H1 (cell line): Measurements from ENCODE around the gene HABP2. TPM values are rescaled to one million over a fixed set of nuclear protein-coding genes. Genes with fewer than 3 reads are reported as not detected.

ENCODE experiments used
- CTCF ChIA-PET: fragments of 300-600 bp; sonication (Branson Sonifier 250); formaldehyde crosslinking; loops from one replicate; lab custom pipeline; 2021; ENCODE audit not compliant: partially characterized antibody; lab: Charles Lee
- POLR2A ChIA-PET: fragments of 300-600 bp; sonication (Branson Sonifier 250); formaldehyde crosslinking; loops from one replicate; lab custom pipeline; 2021; ENCODE audit warnings: inconsistent platforms; ENCODE audit not compliant: partially characterized antibody; lab: Charles Lee
- DNase-seq, 2 experiments: peaks; one replicate each; pipeline versions ENCODE4 v3.0.0 to v3.0.0-alpha.2; 2010 to 2022; ENCODE audit warnings: low spot score in 2 of 2, low read depth in 1 of 2, mixed read lengths in 1 of 2
- FAIRE-seq: peaks from 2 replicates; lab custom pipeline; 2011; peaks lifted over from hg19 to GRCh38; lab: Jason Lieb, UNC
- H2AFZ ChIP-seq: 2 replicates; pipeline ENCODE4 v1.8.1; 2012; ENCODE audit warnings: low read length, inconsistent platforms
- H2AK5ac ChIP-seq: 2 replicates; pipeline ENCODE4 v1.6.1; 2013; ENCODE audit warnings: low read depth, low read length
- H2BK120ac ChIP-seq: replicated peaks from 2 replicates; pipeline ENCODE3; 2013; ENCODE audit warnings: low read depth, low read length, inconsistent platforms
- H2BK12ac ChIP-seq: 2 replicates; pipeline ENCODE4 v1.6.1; 2013; ENCODE audit warnings: low read depth, low read length
- H2BK15ac ChIP-seq: 2 replicates; pipeline ENCODE4 v1.6.1; 2013; ENCODE audit warnings: low read length
- H2BK20ac ChIP-seq: 2 replicates; pipeline ENCODE4 v1.6.1; 2013; ENCODE audit warnings: low read length
- H2BK5ac ChIP-seq: 2 replicates; pipeline ENCODE4 v1.6.1; 2013; ENCODE audit warnings: low read depth, low read length
- H3K14ac ChIP-seq: 2 replicates; pipeline ENCODE4 v1.6.1; 2013; ENCODE audit warnings: inconsistent platforms; ENCODE audit not compliant: insufficient read length
- H3K18ac ChIP-seq: 2 replicates; pipeline ENCODE4 v1.6.1; 2013; ENCODE audit warnings: low read length; ENCODE audit errors: extremely low read depth
- H3K23ac ChIP-seq: 2 replicates; pipeline ENCODE4 v1.6.1; 2013; ENCODE audit warnings: inconsistent platforms; ENCODE audit not compliant: insufficient read length
- H3K23me2 ChIP-seq: 2 replicates; pipeline ENCODE4 v1.6.1; 2013; ENCODE audit warnings: low read depth, low read length
- H3K27ac ChIP-seq: 2 replicates; pipeline ENCODE4 v1.6.1; 2011; ENCODE audit warnings: low read depth, low read length, inconsistent platforms
- H3K27me3 ChIP-seq, 4 experiments: replicated peaks in 1 of 4; 1 replicate in 1 of 4; 2 replicates in 3 of 4; pipeline versions ENCODE4 v1.6.1 to v1.8.1; 2011 to 2013; ENCODE audit warnings: low read length in 3 of 4, mild to moderate bottlenecking in 3 of 4, inconsistent platforms in 2 of 4, mixed read lengths in 2 of 4, moderate library complexity in 1 of 4; ENCODE audit not compliant: control insufficient read depth in 3 of 4, insufficient read depth in 3 of 4; ENCODE audit errors: extremely low read depth in 1 of 4
- H3K36me3 ChIP-seq, 4 experiments: 2 replicates each; pipeline versions ENCODE4 v1.6.1 to v1.8.1; 2011 to 2013; ENCODE audit warnings: mild to moderate bottlenecking in 4 of 4, low read length in 3 of 4, moderate library complexity in 2 of 4, control low read depth in 1 of 4, inconsistent platforms in 1 of 4; ENCODE audit not compliant: insufficient read depth in 4 of 4, control insufficient read depth in 2 of 4
- H3K4ac ChIP-seq: replicated peaks from 2 replicates; pipeline ENCODE3; 2013; ENCODE audit warnings: low read length, low read depth, mixed read lengths, inconsistent platforms; ENCODE audit not compliant: insufficient read length
- H3K4me1 ChIP-seq, 4 experiments: replicated peaks in 1 of 4; 1 replicate in 1 of 4; 2 replicates in 3 of 4; pipeline versions ENCODE4 v1.6.1 to v1.8.1; 2011 to 2013; ENCODE audit warnings: low read length in 3 of 4, inconsistent platforms in 2 of 4, mixed read lengths in 1 of 4; ENCODE audit not compliant: insufficient read depth in 4 of 4, control insufficient read depth in 3 of 4
- H3K4me2 ChIP-seq, 2 experiments: 2 replicates each; pipeline versions ENCODE4 v1.6.1 to v1.8.1; 2011 to 2013; ENCODE audit warnings: low read depth in 2 of 2, low read length in 2 of 2, control low read depth in 1 of 2, inconsistent platforms in 1 of 2, mild to moderate bottlenecking in 1 of 2; ENCODE audit not compliant: insufficient read depth in 1 of 2
- H3K4me3 ChIP-seq, 4 experiments: fragments of 200-600, 300-600 bp in 1 of 4; sonication (generic), shearing (Covaris generic), sonication (Bioruptor Twin) in 1 of 4; 2 replicates each; pipeline versions ENCODE4 v1.5.1 to v1.8.1; 2011 to 2016; ENCODE audit warnings: low read length in 4 of 4, low read depth in 3 of 4, control low read depth in 2 of 4, inconsistent platforms in 2 of 4, mild to moderate bottlenecking in 2 of 4, mixed read lengths in 1 of 4, moderate library complexity in 1 of 4; ENCODE audit not compliant: insufficient read depth in 2 of 4; ENCODE audit errors: extremely low read depth in 1 of 4
- H3K56ac ChIP-seq: replicated peaks from 2 replicates; pipeline ENCODE3; 2013; ENCODE audit warnings: low read depth, mild to moderate bottlenecking, mixed read lengths, low read length, inconsistent platforms; ENCODE audit not compliant: insufficient read length
- H3K79me1 ChIP-seq: 2 replicates; pipeline ENCODE4 v1.6.1; 2013; ENCODE audit warnings: low read depth, low read length, control low read depth
- H3K79me2 ChIP-seq, 2 experiments: 2 replicates each; pipeline versions ENCODE4 v1.6.1 to v1.8.1; 2012 to 2013; ENCODE audit warnings: low read length in 2 of 2, mild to moderate bottlenecking in 2 of 2, inconsistent platforms in 1 of 2; ENCODE audit not compliant: insufficient read depth in 2 of 2, control insufficient read depth in 1 of 2
- H3K9ac ChIP-seq, 4 experiments: replicated peaks in 1 of 4; 1 replicate in 1 of 4; 2 replicates in 3 of 4; pipeline versions ENCODE4 v1.6.1 to v1.8.1; 2011 to 2013; ENCODE audit warnings: low read depth in 3 of 4, low read length in 3 of 4, control low read depth in 2 of 4, mild to moderate bottlenecking in 2 of 4, moderate library complexity in 2 of 4, inconsistent platforms in 1 of 4; ENCODE audit errors: extremely low read depth in 1 of 4
- H3K9me3 ChIP-seq, 2 experiments: 2 replicates each; pipeline versions ENCODE4 v1.6.1 to v1.8.1; 2012 to 2013; ENCODE audit warnings: mild to moderate bottlenecking in 2 of 2, moderate library complexity in 2 of 2, control low read depth in 1 of 2, inconsistent platforms in 1 of 2, low read depth in 1 of 2, low read length in 1 of 2, mixed read lengths in 1 of 2; ENCODE audit not compliant: insufficient read depth in 2 of 2
- H4K20me1 ChIP-seq, 2 experiments: replicated peaks in 1 of 2; 2 replicates each; pipeline versions ENCODE3 to v1.8.1; 2011 to 2013; ENCODE audit warnings: inconsistent platforms in 2 of 2, low read length in 2 of 2, mild to moderate bottlenecking in 1 of 2; ENCODE audit not compliant: insufficient read depth in 2 of 2, control insufficient read depth in 1 of 2
- H4K5ac ChIP-seq: 2 replicates; pipeline ENCODE4 v1.6.1; 2013; ENCODE audit warnings: low read length, low read depth, mixed read lengths, inconsistent platforms; ENCODE audit not compliant: insufficient read length
- H4K8ac ChIP-seq: 2 replicates; pipeline ENCODE4 v1.8.0; 2013; ENCODE audit warnings: mild to moderate bottlenecking, moderate library complexity, low read length, inconsistent platforms; ENCODE audit not compliant: insufficient read depth; ENCODE audit errors: extremely low read depth
- H4K91ac ChIP-seq: replicated peaks from 2 replicates; pipeline ENCODE3; 2013; ENCODE audit warnings: low read length, mixed read lengths, inconsistent platforms; ENCODE audit not compliant: insufficient read length
- BACH1 ChIP-seq: IDR thresholded peaks from 2 replicates; pipeline ENCODE4 v1.6.1; 2012; ENCODE audit warnings: low read length, improper control_type of control experiment
- BCL11A ChIP-seq, 2 experiments: IDR thresholded peaks; one replicate each; pipeline ENCODE4 v1.6.1; 2011; ENCODE audit warnings: low read depth in 2 of 2, low read length in 2 of 2, mild to moderate bottlenecking in 2 of 2
- CTBP2 ChIP-seq: IDR thresholded peaks from 2 replicates; pipeline ENCODE4 v1.7.0; 2011; ENCODE audit warnings: borderline replicate concordance, mild to moderate bottlenecking, moderate library complexity, mixed read lengths, low read length; ENCODE audit not compliant: insufficient read depth, insufficient read length
- FOSL1 ChIP-seq: IDR thresholded peaks from 2 replicates; pipeline ENCODE4 v1.6.1; 2011; ENCODE audit warnings: mild to moderate bottlenecking, low read depth, low read length, moderate library complexity; ENCODE audit not compliant: insufficient read depth
- GTF2F1 ChIP-seq: IDR thresholded peaks from 2 replicates; pipeline ENCODE4 v1.6.1; 2012; ENCODE audit warnings: low read depth, low read length, improper control_type of control experiment, borderline replicate concordance
- HDAC6 ChIP-seq: IDR thresholded peaks from one replicate; pipeline ENCODE4 v1.7.1; 2012; ENCODE audit warnings: low read depth, mild to moderate bottlenecking, inconsistent platforms, low read length, moderate library complexity
- KDM1A ChIP-seq: fragments of 200-600, 300-600 bp; sonication (generic); IDR thresholded peaks from 2 replicates; pipeline ENCODE4 v1.7.1; 2016; ENCODE audit warnings: mild to moderate bottlenecking, low read length, borderline replicate concordance
- NANOG ChIP-seq: IDR thresholded peaks from 2 replicates; pipeline ENCODE4 v1.6.1; 2011; ENCODE audit warnings: low read length, low read depth, mild to moderate bottlenecking, inconsistent platforms; ENCODE audit not compliant: insufficient read depth, poor library complexity, severe bottlenecking
- RAD21 ChIP-seq, 2 experiments: IDR thresholded peaks in 1 of 2; conservative IDR thresholded peaks in 1 of 2; 2 replicates each; pipeline ENCODE4 v1.6.1; 2011; ENCODE audit warnings: low read depth in 2 of 2, low read length in 2 of 2, improper control_type of control experiment in 1 of 2, inconsistent platforms in 1 of 2, mild to moderate bottlenecking in 1 of 2, moderate library complexity in 1 of 2
- SIN3A ChIP-seq, 2 experiments: IDR thresholded peaks in 1 of 2; conservative IDR thresholded peaks in 1 of 2; 2 replicates each; pipeline ENCODE4 v1.6.1; 2011 to 2012; ENCODE audit warnings: low read length in 2 of 2, improper control_type of control experiment in 1 of 2, low read depth in 1 of 2, mild to moderate bottlenecking in 1 of 2
- WGBS, 2 experiments: shearing (Covaris generic) in 1 of 2; methylation state at CpG; one replicate each; pipeline versions ENCODE4 v1.1.6 to v1.1.7; 2013 to 2015; ENCODE audit warnings: low lambda C conversion rate in 2 of 2, mixed read lengths in 2 of 2, inconsistent platforms in 1 of 2, low coverage in 1 of 2, missing lambda C conversion rate in 1 of 2; ENCODE audit not compliant: insufficient replicate concordance in 2 of 2, insufficient coverage in 1 of 2, insufficient read length in 1 of 2; ENCODE audit errors: extremely low coverage in 1 of 2, missing lambda C conversion rate in 1 of 2; 5-methylcytosine and 5-hydroxymethylcytosine counted together
- polyA plus RNA-seq, 7 experiments: library from polyadenylated mRNA; depleted of rRNA in 3 of 7; stranded (reverse) in 5 of 7; unstranded in 2 of 7; fragments of >200 nt in 5 of 7; fragments of 200-250 nt in 2 of 7; gene quantifications; 1 replicate in 5 of 7; 2 replicates in 1 of 7; 4 replicates in 1 of 7; pipeline versions ENCODE4 v1.2.1 to v1.2.3, GENCODE V29; 2011 to 2013; ENCODE audit warnings: missing spikeins in 2 of 7, mixed read lengths in 2 of 7
- total RNA-seq: library from RNA; stranded (reverse); fragmentation: NEBNext Ultra II Directional; extraction: Animal tissue kit (Norgen Biotek cat#: 25700); gene quantifications from 2 replicates; pipeline ENCODE4 v1.2.1, GENCODE V29; 2021

HABP2 gene
- total and polyA plus RNA-seq, 2 of the 8 experiments (the other 6 are each of a cell fraction or from before 2014, with no cell fraction given) = not detected

DNA sequence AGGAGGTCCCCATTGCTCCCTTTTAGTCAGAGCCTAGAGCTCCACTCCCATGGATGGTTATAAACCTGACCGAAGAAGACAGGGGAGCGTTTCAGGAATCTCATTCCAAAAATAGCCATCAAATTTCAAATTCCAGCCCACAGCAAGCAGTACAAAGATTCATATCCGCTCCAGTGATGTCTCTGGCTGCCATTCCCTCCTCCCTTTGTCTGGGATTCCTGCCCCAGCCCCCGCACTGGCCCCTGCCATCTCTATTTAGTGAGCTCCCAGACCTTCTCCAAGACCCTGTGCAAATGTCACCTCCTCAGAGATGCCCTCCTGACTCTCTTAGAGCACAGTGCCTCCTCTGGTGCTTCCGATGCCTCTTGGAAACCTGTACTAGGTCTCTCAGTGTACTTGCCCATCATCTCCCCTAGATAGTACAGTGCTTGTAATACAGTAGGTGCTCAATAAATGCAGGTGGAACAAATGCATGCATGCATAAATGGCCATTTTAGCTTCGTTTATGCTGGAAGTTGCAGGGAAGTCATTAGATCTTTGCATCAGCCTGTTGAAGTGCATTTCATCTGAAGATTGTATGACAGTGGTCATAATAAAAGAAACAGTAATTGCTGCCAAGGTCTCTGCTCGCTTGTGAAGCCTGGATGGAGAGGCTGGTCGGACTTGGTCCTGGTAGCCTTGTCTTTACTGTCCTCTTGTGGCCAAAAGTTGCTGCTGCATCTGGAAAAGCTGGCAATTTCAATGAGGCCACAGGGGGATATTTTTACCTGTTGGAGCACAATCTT, 32.0 kb upstream of the HABP2 start:
- 57% methylated on average over 8 of the region's 8 CpGs; no CpG with 5 or more reads in 1 of the 2 experiments for WGBS, 2 experiments
- H3K27me3 ChIP-seq = no peaks in the 10 kb centered on the region; a peak in 1 of 7 replicates
- peak in 1 of 2 experiments; percentile 75 for DNase-seq
- no peaks in the 10 kb centered on the region for H3K79me2 ChIP-seq
- H2AFZ ChIP-seq = no peak overlapping the region
- no peak overlapping the region for H4K91ac ChIP-seq
- no peak overlapping the region for H3K4ac ChIP-seq
- peak; percentile 95 for FAIRE-seq
- H3K9me3 ChIP-seq = no peaks in the 10 kb centered on the region
- POLR2A ChIA-PET = no interaction called here
- no peaks in the 10 kb centered on the region for H3K4me1 ChIP-seq
- H3K4me2 ChIP-seq = no peak overlapping the region
- no peak overlapping the region for H4K5ac ChIP-seq
- H3K56ac ChIP-seq = no peak overlapping the region
- no peak overlapping the region for H4K8ac ChIP-seq
- no peaks in the 10 kb centered on the region for H3K36me3 ChIP-seq
- no peak overlapping the region for H2AK5ac ChIP-seq
- H3K9ac ChIP-seq = no peak overlapping the region
- no peak overlapping the region for H2BK120ac ChIP-seq
- no peak overlapping the region for H2BK12ac ChIP-seq
- no peaks in the 10 kb centered on the region for H4K20me1 ChIP-seq
- no peak overlapping the region for H2BK5ac ChIP-seq
- no peak overlapping the region for H3K14ac ChIP-seq
- H3K79me1 ChIP-seq = no peaks in the 10 kb centered on the region
- CTCF ChIA-PET = interaction anchor here (0.6 to 5.8 kb wide), 53 partner anchors 10 to 1086 kb away, joined by 3 to 57 read pairs (median 4); no protein-coding TSS in a partner anchor
- no peak overlapping the region for H2BK20ac ChIP-seq
- no peak overlapping the region for H3K23ac ChIP-seq
- no peak overlapping the region for H2BK15ac ChIP-seq
- no peak overlapping the region for H3K27ac ChIP-seq
- H3K4me3 ChIP-seq = no peak overlapping the region
- H3K18ac ChIP-seq = no peak overlapping the region
- H3K23me2 ChIP-seq = no peaks in the 10 kb centered on the region
- TF ChIP-seq BCL11A (IDR thresholded peaks at IDR 0.05; ENCODE audit: low read depth in 2 of 2, low read length in 2 of 2) (no peak), GTF2F1 (no peak), KDM1A (no peak), CTBP2 (no peak), FOSL1 (no peak), RAD21 (IDR thresholded peaks at IDR 0.05 in 1 of 2, conservative IDR thresholded peaks at IDR 0.05 in 1 of 2; ENCODE audit: low read depth in 2 of 2, low read length in 2 of 2) (peak; percentile 97 to 98), HDAC6 (no peak), SIN3A (conservative IDR thresholded peaks at IDR 0.05 in 1 of 2, IDR thresholded peaks at IDR 0.05 in 1 of 2; ENCODE audit: low read depth in 1 of 2, low read length in 2 of 2) (no peak), BACH1 (no peak), NANOG (no peak)
